Measurements from ENCODE around the gene EIF3B.
"Not testable (repeated sequence)": the region's sequence is repeated elsewhere in the genome, so short reads cannot be mapped to it uniquely, and the experiment has no call there.

The EIF3B gene

DNA sequence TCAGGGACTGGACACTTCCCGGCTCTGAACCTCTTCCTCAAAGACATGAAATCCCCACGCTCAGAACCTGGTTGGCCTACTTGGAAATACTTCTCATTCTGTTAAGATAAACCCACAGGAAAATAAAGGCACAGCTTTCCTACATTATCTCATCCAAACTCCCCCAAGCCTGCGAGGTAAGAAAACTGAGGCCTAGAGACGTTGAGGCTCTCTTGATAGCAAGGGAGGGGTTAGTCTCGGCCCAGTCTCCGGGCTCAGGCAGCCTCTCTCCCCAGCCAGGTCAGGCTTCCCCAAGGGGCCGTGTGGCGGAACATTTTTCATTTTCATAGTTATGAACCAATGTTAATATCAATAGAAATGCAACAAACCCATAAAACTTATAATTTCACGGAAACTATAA, 4.6 kb upstream of the EIF3B start:
- no peak for DNase-seq

DNA sequence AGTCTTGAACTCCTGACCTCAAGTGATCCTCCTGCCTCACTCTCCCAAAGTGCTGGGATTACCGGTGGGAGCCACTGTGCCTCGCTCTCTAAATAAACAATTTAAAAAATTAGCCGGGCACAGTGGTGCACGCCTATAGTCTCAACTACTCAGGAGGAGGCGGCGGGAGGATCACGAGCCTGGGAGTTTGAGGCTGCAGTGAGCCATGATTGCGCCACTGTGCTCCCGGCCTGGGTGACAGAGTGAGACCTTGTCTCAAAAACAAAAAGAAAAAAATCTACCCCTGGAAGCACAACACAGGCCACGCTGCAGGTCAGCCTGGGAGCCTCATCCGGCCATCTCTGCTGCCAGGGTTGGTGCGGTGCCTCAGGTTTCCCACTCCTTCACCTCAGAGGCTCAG, 3.8 kb upstream of the EIF3B start:
- no peak for DNase-seq

DNA sequence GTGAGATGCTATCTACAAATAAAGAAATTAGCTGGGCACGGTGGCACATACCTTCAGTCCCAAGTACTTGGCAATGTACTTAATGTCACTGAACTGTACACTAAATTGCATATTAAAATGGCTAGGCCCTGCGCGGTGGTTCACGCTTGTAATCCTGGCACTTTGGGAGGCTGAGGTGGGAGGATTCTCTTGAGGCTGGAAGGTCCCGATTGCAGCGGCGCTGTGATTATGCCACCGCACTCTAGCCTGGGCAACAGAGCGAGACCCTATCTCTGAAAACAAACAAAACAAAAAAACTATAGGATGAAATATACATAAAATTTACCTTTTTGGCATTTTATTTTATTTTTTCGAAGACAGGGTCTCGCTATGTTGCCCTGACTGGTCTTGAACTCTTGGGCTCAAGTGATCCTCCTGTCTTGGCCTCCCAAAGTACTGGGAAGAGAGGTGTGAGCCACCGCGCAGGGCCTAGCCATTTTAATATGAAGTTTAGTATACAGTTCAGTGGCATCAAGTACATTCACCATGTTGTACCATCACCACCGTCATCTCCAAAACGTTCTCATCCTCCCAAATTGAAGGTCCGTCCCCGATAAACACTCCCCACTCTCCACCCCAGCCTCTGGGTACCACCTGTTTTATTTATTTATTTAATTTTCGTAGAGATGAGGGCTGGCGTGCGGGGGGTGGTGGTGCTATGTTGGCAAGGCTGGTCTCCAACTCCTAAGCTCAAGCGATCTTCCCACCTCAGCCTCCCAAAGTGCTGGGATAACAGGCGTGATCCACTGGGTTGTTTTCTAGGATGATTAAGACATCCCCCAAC, 1.3 kb upstream of the EIF3B start:
- DNase-seq, result no peak

DNA sequence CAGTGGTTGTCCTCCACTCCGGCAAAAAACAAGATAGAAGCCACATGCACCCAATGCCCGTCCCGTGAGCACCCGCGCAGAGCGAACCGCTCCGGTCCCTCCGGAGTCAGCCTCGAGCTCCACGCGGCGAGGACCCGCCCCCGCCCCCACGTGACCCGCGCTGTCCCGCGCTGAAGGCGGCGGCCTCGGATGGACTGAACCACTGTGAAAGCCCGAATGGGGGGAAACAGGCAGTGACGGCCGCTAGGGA, 766 bp upstream of the EIF3B start:
- peak; percentile 87 to 88 for DNase-seq

DNA sequence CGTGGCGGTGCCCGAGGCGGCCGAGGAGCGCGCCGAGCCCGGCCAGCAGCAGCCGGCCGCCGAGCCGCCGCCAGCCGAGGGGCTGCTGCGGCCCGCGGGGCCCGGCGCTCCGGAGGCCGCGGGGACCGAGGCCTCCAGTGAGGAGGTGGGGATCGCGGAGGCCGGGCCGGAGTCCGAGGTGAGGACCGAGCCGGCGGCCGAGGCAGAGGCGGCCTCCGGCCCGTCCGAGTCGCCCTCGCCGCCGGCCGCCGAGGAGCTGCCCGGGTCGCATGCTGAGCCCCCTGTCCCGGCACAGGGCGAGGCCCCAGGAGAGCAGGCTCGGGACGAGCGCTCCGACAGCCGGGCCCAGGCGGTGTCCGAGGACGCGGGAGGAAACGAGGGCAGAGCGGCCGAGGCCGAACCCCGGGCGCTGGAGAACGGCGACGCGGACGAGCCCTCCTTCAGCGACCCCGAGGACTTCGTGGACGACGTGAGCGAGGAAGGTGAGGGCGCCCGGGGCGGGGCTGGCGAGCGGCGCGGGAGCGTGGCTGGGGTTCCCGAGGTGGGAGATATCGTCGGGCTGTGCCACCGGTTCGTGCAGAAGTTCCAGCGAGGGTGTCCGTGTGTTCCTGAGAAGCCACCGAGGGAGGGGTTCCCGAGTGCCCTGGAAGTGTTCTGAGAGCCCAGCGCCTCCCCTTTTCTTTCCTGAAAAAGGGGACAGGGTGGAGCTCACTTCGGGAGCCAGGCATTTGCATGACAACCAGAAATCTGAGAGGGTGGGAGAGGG, 495 bp downstream of the EIF3B start:
- no peak for DNase-seq

DNA sequence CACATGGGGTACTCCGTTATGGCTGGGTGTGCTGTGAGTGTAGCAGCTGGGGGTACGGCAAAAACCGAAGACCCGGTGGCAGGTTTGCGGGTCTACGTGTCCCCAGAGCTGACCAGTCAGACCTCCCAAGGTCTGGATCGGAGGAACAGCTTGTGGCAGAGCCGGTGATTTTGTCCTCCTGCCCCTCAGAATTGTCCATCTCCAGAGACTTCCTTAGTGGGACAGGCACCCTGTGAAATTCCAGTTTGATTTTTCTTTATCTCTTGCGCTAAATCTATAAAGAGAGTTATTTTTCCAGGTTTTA, 1.0 kb downstream of the EIF3B start:
- no peak for DNase-seq

DNA sequence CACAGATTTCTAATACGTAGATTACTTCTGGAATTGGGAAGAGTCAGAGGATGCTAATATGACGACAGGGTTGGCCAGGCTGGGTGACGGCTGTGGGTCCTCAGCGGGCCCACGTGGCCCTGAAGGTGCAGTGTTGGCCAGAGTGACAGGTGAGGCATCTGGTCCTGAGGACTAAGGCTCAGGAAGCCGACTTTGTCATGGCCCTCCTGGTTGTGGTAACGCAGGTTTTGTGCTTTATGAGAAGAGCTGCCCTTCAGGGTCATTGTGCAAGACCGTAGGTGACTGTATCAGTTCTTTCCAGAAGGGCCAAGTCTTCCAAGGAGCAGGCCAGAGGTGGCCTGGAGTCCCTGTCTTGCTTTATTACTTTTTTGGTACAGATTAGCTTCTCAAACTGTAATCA, 2.5 kb downstream of the EIF3B start:
- no peak for DNase-seq

DNA sequence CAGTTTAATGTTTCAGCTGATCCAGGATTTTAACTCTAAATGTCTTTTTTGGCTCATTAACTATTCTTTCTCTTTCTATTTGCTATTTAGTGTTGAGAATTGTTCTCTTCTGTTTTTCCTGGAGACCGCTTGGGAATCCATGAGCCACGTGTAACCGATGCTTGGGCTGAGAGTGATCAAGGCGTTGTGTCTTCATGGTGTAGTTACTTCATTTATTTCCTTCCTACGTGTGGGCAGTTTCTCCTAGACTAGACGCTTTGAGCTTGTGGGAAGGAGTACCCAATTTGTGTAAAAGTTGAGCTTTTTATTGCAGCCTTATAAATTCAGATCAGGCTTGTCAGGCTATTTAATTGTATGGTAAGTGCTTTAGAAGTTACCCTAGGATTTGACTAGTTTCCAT, 2.9 kb downstream of the EIF3B start:
- no peak for DNase-seq

DNA sequence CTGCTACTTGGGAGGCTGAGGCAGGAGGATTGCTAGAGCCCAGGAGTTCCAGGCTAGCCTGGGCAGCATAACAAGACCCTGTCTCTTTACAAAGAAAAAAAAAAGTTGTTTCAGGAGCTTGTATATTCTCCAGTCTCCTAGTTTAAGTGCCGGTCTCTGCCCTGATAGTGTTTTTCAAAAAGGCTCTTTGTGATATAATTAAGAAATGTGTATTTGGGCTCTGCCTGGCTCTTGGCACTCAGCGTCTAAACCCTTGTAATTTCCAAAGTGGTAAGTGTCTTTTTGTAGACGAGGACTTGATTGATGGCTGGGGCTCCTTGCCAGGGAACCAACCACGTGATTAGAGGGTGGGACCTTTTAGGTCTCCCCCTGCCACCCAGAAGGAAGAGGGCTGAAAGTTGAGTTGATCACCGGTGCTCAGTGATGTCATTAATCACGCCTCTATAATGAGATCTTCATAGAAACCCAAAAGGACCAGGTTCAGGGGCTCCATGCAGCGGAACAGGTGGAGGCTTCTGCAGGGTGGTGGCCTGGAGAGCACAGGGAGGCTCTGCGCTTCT, 4.4 kb downstream of the EIF3B start:
- DNase-seq, result peak in 1 of 2 experiments; percentile 29

GRCh38 chr7:2359610-2360009, 5.0 kb downstream of the EIF3B start:
- DNase-seq, result no peak

DNA sequence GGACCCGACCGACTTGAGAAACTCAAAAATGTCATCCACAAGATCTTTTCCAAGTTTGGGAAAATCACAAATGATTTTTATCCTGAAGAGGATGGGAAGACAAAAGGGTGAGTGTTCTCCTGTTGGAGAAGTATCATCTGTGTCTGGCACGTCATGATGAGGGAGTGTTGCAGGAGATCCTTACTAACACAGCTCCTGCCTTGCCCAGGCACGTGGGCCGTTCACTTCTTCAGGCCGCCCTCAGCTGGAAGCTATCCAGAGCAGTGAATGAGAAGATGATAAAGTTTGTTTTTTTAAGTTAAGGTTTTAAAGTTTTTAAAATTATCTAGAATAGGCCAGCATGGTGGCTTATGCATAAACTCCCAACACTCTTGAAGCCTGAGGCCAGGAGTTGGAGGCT, 6.2 kb downstream of the EIF3B start:
- no peak for DNase-seq

DNA sequence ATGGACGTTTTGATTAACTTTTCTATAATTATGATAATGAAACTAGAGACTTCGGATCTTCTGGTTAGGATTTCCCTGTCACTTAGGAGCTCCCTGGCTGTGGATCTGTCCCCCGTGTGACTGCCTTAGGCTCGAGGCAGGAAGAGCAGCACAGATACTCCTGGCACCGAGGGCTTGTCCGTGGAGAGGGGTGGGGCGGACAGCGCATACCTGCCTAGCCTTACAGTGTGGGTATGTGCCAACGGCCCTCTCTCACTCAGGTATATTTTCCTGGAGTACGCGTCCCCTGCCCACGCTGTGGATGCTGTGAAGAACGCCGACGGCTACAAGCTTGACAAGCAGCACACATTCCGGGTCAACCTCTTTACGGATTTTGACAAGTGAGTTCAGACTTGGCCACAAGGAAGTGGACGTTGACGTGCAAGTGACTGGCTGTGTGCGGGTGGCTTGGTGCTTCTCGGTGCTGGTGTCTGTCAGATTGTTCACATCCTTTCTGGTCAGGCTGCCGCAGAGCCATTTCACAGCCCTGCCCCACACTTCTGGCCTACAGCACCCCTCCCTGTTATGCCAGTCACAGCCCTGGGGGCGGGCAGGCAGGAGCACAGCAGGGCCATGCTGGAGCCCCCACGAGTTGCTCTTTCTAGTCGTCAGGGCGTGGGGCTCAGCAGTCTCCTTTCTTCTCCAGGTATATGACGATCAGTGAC, 7.9 kb downstream of the EIF3B start:
- no peak for DNase-seq

DNA sequence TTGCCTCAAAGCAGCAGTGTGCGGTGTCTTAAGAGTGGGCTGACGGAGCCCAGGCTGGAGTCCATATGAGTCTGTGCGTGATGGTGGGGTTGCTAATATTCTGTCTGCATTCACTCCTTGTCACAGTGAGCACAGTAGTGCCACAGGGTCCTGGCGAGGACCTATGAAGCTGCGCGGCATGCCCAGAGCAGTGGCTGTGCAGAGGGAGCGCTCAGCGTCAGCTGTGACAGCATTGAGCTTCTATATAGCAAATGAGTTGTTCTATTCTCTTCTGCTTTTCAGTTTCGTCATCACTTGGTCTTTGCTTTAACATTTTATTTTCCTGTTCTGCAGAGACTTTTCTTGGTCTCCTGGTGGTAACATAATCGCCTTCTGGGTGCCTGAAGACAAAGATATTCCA, 14.5 kb downstream of the EIF3B start:
- DNase-seq, result no peak

DNA sequence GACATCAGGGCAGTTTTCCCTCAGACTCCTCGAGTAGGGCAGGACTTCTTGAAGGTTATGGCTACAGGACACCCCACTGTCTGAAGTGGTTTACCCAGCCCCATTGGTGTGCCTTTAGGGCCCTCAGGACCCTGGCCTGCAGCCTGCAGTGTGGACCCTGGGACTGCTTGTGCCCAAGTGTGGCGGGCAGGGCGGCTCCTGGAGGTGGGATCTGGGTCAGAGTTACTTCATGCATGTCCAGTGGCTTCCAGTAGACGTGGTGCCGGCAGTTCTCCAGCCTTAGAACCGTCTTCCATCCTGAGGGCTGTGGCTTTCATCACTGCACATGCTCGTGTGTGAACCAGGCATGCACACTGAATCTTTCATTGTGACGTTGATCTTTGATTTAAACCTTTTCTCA, 16.7 kb downstream of the EIF3B start:
- DNase-seq, result no peak

DNA sequence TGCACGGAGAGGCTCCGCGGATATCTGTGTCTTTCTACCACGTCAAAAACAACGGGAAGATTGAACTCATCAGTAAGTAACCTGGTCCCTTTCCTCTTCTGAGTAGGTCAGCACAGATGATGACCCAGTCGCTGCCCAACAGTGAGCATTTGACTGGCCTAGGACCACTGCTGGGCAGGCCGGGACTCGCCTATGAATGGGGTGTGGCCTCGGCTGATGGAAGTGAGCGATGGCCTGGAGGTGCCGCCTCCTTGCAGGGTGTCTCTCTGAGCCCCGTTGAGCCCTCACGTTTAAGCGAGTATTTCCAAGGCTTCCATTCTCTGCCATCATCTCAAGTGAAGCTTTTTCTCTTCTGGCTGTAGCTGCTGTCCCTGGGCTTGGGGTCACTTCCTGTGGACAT, 18.1 kb downstream of the EIF3B start:
- DNase-seq, result no peak

DNA sequence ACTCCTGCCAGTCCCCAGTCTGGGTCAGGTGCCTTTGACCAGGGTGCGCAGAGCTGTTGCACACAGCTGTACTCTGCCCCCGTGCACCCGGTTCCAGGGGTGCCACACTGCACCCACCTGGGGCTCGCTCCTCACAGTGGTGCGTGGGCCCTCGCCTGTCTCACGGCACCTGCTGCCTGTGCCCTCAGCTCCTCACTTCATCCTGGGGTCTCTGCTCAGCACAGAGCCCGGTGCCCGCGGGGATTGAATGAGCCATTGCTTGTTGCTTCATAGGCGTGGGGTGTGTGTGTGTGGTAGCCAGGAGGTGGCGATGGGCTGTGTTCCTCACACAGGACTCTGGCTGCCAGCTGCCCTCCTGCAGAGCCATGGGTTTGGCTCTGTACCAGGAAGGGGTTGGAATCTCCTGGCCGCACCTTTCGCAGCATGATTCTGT, 18.5 kb downstream of the EIF3B start:
- no peak for DNase-seq

GRCh38 chr7:2373646-2374045, 19.0 kb downstream of the EIF3B start:
- DNase-seq, result no peak

GRCh38 chr7:2374401-2374800, 19.8 kb downstream of the EIF3B start:
- no peak for DNase-seq

GRCh38 chr7:2374830-2375728, 20.5 kb downstream of the EIF3B start:
- no peak for DNase-seq

DNA sequence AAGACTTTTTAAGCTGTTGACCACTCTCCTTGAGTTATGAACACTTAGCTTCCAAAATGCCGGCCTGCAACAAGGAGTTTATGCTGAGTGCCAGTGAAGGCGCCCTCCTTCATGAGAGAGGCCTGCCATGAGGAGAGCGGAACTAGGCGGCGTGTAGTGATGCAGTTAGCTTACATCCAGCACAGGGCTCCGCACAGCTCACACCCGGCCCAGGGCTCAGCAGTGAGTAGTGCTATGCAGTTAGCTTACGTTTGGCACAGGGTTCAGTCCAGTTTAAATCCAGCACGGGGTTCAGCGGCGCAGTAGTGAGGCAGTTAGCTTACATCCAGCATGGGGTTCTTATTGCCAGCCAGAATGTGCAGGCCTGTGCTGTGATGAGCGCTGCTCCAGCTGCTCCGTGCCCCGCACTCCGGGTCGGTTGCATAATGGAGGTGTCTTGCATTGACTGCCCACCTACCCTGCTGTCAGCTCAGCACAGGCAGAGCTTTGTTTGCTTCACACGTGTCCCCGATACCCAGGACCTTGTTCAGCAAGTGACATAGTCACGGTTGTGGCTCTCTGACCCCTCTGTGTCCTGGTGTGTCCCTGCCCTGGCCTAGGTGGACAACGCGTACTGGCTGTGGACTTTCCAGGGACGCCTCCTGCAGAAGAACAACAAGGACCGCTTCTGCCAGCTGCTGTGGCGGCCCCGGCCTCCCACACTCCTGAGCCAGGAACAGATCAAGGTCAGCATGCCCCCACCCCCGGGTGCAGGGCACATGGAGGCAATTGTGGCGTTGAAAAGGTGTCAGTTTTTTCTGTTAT, 21.9 kb downstream of the EIF3B start:
- DNase-seq, result no peak

- not testable (repeated sequence) for DNase-seq
Measured at GRCh38 chr7:2377492-2377891, 22.9 kb downstream of the EIF3B start.

GRCh38 chr7:2378125-2378524, 23.5 kb downstream of the EIF3B start:
- DNase-seq, result not testable (repeated sequence)
